CD4-positive, alpha-beta T cell treated with Interleukin-12 subunit alpha and Interleukin-12 subunit beta, for 1 hour (primary cell): ENCODE results near the gene ITGAX.
"Not testable (repeated sequence)": the region's sequence is repeated elsewhere in the genome, so short reads cannot be mapped to it uniquely, and the experiment has no call there.

ENCODE experiments used
- DNase-seq: peaks from one replicate; pipeline ENCODE4 v3.0.0-alpha.2; 2020

Gene ITGAX

DNA sequence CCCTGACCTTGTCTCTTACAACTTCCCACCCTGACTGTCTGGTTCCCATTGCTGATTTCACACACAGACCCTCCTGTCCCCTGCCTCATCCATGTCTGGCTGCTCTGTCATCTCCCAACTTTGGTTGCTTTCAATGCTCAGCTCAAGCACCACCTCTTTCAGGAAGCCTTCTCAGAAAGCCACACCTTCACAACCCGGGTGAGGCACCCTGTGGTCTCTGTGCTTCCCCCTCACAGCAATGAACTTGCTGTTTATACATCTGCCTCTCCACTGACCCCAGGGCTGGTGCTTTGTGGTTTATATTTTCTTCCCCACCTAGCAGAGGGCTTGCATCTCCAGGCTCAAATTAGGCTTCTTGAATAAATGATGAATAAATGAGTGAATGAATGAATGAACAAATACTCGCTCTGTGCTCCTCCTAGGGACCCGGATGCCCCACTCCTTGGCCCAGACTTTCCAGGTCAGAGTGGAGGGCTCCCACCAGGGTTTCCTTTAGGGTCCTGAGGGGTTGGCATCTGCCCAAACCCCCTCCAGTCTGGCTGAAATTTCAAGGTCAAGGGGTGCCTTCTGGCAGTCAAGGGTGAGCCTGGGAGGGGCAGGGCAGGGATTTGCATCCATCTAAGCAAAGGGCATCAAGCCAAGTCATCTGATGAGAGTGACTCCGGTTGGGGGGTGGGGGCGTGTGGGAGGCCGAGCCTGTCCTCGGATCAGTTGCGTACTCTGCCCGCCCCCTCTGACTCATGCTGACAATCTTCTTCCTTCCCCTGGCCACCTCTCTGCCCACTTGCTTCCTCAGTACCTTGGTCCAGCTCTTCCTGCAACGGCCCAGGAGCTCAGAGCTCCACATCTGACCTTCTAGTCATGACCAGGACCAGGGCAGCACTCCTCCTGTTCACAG lies at the start of gene ITGAX:
TSS of gene ITGAX (plus strand) at position 783 of the 898 bp plus-strand sequence. CDS start at position 862, 79 bp downstream.
- DNase-seq = peak; percentile 61

DNA sequence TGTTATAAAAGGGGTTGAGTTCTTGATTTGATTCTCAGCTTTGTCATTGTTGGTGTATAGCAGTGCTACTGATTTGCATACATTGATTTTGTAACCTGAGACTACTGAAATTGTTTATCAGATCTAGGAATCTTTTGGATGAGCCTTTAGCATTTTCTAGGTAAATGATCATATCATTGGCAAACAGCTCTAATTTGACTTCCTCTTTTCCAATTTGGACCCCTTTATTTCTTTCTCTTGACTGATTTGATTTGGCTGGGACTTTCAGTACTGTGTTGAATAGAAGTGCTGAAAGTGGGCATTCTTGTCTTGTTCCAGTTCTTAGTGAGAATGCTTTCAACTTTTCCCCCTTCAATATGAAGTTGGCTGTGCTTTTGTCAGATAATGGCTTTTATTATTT lies 49.8 kb upstream of the ITGAX start:
- no peak for DNase-seq

DNA sequence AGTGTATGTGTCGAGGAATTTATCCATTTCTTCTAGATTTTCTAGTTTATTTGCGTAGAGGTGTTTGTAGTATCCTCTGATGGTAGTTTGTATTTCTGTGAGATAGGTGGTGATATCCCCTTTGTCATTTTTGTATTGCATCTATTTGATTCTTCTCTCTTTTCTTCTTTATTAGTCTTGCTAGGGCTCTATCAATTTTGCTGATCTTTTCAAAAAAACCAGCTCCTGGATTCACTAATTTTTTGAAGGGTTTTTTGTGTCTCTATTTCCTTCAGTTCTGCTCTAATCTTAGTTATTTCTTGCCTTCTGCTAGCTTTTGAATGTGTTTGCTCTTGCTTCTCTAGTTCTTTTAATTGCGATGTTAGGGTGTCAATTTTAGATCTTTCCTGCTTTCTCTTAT lies 46.6 kb upstream of the ITGAX start:
- DNase-seq = not testable (repeated sequence)

DNA sequence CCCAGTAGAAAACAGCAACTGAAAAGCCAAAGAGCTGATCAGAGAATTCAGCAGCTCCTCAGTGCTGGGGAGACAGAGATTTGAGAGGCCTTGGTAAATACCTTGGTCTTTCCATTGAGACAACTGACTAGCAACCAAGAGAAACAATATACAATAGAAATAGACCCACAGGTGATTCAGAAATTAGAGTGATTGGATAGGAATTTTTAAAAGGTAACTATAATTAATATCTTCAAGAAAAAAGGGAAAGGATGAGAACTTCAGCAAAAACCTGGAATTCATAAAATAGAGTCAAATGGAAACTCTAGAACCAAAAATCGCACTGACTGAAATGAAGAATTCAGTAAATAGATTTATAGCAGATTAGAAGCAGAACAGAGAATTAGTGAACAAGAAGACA lies 32.5 kb upstream of the ITGAX start:
- DNase-seq = no peak

DNA sequence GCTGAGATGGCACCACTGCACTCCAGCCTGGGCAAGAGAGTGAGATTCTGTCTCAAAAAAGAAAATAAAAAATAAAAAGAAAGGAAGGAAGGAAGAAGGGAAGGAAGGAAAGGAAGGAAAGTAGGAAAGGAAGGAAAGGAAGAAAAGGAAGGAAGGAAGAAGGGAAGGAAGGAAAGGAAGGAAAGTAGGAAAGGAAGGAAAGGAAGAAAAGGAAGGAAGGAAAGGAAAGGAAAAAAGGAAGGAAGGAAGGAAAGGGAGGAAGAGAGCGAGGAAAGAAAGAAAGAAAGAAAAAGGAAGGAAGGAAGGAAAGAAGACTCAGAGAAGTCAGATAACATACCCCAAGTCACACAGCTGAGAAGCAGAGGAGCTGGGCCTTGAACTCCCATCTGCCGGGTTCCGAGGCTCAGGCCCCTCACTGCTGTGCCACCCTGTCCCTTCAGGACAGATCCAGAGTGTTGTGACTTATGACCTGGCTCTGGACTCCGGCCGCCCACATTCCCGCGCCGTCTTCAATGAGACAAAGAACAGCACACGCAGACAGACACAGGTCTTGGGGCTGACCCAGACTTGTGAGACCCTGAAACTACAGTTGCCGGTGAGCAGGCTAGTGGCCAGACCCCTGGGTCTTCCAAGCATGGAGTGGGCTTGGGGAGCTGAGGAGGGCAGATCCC lies 30.9 kb upstream of the ITGAX start:
- no peak for DNase-seq

DNA sequence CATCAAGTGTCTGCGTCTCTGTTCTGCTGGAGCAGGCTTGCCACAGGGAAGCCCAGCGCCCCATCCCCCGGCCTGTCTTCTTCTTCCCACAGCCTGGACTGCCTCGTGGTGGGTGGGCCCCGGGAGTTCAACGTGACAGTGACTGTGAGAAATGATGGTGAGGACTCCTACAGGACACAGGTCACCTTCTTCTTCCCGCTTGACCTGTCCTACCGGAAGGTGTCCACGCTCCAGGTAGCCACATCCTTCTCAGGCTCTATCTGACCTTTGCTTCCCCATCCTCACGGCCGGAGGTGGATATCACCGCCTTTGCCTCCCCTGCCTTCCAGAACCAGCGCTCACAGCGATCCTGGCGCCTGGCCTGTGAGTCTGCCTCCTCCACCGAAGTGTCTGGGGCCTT lies 29.8 kb upstream of the ITGAX start:
- no peak for DNase-seq

DNA sequence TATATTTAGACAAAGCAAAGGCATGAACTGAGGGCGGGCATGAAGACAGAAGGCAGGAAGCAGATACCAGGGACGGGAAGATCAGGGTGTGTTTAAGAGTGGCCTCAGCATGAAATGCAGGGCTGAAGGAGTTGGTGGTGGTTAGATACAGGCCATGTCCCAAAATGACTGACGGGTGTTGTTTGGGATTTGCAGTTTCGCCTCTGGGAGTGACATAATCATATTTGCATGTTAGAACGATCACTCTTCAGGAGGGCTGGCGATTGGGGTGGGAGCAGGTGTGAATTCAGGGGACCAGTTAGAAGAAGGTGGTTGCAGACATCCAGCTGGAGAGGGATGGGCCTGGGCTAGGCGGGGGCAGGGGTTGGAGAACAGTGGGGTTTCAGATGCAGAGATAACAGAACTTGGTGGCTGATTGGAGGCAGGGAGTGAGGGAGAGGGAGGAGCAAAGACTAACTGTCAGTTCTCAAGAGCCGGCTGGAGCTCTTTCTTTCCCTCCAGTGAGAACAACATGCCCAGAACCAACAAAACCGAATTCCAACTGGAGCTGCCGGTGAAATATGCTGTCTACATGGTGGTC lies 27.2 kb upstream of the ITGAX start:
- DNase-seq = no peak

DNA sequence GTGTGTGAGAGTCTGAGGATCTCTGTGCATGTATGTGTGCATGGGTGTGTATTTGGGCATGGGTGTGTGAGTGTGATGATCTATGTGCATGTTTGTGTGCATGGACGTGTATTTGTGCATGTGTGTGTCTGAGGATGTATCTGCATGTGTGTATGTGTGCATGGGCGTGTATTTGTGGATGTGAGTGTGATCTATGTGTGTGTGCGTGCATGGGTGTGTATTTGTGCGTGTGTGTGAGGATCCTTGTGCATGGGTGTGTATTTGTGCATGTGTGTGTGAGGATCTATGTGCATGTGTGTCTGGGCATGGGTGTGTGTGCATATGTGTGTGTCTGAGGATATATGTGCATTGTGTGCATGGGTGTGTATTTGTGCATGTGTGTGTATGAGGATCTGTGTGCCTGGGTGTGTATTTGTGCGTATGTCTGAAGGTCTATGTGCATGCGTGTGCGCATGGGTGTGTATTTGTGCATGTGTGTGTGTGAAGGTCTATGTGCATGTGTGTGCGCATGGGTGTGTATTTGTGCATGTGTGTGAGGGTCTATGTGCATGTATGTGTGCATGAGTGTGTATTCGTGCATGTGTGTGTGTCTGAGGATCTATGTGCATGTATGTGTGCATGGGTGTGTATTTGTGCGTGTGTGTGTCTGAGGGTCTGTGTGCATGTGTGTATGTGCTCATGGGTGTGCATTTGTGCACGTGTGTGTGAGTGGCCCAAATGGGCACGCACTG lies 26.5 kb upstream of the ITGAX start:
- DNase-seq = no peak

DNA sequence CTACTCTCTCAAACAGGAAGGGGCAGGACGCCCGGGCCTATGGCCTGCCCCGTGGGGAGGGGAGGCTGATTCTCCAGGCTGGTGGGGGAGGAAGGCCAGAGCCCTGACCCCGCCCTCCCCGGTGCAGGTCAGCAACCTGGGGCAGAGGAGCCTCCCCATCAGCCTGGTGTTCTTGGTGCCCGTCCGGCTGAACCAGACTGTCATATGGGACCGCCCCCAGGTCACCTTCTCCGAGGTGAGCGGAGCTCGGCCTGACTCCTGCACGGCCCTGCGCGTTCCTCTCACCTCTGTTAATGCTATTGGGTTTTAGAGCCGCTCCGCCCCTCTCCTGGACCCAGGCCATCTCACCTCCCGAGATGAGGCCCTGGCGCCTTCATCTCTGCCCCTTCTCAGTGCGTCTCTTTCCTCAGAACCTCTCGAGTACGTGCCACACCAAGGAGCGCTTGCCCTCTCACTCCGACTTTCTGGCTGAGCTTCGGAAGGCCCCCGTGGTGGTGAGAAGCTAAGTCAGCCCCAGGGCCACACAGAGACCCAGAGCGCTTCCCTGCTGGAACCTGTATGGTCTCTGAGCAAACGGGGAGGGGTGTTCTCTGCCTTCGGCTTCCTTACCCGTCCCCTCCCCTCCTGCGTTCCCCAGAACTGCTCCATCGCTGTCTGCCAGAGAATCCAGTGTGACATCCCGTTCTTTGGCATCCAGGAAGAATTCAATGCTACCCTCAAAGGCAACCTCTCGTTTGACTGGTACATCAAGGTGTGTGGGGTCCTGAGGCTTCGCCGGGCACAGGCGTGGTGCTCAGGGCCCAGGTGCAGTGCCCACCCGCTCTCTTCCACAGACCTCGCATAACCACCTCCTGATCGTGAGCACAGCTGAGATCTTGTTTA lies 25.1 kb upstream of the ITGAX start:
- no peak for DNase-seq

DNA sequence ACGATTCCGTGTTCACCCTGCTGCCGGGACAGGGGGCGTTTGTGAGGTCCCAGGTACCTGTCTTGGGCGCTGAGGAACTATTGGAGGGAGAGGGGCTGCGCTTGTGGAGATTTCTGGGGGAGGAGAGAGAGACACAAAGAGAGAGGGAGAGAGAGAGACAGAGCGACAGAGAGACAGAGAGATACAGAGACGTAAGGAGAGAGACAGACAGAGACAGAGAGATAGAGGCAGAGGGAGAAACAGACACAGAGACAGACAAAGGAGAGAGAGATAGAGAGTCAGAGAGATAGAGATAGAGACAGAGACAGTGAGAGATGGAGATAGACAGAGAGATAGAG lies 24.5 kb upstream of the ITGAX start:
- DNase-seq = no peak

DNA sequence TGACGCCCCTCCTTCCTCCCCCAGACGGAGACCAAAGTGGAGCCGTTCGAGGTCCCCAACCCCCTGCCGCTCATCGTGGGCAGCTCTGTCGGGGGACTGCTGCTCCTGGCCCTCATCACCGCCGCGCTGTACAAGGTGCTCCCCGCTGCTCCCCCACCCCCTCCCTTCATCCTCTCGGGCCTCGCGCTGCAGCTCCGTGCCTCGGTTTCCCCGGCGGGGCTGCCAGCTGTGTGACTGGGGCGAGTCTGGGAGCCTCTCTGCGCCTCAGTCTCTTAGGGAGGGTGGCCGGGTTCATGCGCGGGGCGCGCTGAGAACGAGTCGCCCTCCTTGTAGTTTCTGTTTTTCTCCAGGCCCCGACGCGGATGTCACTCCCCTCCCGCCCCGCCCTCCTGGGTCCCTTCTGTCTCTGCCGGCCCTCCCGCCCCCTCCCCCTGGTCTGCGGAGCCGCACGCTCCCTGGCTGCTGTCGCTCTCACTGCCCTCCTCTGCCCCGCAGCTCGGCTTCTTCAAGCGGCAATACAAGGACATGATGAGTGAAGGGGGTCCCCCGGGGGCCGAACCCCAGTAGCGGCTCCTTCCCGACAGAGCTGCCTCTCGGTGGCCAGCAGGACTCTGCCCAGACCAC lies 23.7 kb upstream of the ITGAX start:
- peak; percentile 19 for DNase-seq

DNA sequence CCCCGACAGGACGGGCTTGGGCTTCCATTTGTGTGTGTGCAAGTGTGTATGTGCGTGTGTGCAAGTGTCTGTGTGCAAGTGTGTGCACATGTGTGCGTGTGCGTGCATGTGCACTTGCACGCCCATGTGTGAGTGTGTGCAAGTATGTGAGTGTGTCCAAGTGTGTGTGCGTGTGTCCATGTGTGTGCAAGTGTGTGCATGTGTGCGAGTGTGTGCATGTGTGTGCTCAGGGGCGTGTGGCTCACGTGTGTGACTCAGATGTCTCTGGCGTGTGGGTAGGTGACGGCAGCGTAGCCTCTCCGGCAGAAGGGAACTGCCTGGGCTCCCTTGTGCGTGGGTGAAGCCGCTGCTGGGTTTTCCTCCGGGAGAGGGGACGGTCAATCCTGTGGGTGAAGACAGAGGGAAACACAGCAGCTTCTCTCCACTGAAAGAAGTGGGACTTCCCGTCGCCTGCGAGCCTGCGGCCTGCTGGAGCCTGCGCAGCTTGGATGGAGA lies 23.1 kb upstream of the ITGAX start:
- no peak for DNase-seq

DNA sequence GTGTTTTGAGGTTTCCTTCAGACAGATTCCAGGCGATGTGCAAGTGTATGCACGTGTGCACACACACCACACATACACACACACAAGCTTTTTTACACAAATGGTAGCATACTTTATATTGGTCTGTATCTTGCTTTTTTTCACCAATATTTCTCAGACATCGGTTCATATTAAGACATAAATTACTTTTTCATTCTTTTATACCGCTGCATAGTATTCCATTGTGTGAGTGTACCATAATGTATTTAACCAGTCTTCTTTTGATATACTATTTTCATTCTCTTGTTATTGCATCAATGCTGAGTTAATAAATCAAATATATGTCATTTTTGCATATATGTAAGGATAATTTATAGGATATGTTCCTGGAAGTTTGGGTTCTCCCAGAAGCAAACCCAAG lies 22.4 kb upstream of the ITGAX start:
- DNase-seq = no peak

DNA sequence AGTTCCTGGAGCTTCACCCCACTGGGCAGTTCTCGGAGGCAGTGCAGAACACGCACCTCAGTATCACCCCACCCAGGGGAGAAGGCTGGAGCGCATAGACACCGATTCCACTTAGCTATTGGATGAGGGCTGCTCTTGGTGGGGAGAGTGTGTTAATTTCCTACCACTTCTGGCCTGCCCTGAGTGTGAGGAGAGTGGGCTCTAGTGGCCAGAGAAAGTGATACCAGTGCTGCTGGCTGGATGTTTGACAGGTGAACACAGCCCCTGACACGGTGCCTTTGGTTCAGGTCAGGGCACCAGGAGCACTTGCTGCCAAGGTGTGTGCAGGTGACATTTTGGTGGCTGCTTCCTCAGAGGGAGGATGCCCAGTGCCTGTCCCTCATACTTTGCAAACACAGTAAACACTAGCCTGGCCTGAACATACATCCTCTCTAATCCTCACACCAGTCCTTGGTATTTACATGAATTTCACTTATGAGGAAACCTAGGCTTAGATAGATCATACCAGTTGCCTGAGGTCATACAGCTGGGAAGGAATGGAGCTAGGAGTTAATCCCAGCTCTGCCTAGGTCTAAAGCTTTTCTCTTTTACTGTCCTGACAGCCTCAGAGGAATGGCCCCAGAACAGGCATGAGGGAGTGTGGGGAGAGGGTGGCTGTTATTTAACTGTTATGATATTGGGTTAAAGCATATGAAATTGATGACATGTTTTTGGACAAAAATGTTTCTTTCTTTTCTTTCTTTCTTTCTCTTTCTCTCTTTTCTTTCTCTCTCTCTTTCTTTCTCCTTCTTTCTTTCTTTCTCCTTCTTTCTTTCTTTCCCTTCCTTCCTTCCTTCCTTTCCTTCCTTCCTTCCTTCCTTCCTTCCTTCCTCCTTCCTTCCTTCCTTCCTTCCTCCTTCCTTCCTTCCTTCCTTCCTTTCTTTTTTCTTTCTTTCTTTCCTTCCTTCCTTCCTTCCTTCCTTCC lies 21.0 kb upstream of the ITGAX start:
- DNase-seq = peak; percentile 47

DNA sequence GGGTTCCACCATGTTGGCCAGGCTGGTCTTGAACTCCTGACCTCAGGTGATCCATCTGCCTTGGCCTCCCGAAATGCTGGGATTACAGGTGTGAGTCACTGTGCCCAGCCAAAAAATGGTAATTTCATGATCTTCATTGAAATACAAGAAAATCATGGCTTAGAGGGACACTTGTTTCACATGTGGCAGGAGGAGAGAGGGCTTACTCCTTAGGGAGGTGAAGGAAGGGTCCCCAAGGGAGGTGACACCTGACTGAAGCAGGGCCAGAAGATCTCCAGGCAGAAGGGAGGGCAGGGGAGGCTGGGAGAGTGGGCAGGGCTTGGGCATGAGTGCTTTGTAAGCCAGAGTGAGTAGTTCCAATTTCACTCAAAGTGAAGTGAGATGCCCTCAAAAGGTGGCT lies 20.0 kb upstream of the ITGAX start:
- DNase-seq = no peak

DNA sequence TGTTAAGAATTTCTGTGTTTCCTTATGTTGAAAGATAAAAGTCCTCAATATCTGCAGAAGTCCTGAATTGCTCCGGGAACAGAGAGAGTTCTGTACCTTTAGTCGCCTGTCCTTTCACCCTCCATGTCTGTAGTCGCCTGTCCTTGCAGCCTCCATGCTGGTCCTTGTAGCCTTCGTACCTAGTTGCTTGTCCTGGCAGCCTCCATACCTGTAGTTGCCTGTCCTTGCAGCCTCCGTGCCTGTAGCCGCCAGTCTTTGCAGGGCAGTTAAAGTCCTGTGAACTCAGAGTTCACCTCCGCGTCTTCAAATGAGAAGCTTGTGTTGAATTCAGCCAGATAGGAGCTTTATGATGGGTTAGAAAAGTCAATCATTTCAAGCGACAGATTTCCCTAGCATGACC lies 19.5 kb upstream of the ITGAX start:
- DNase-seq = no peak

DNA sequence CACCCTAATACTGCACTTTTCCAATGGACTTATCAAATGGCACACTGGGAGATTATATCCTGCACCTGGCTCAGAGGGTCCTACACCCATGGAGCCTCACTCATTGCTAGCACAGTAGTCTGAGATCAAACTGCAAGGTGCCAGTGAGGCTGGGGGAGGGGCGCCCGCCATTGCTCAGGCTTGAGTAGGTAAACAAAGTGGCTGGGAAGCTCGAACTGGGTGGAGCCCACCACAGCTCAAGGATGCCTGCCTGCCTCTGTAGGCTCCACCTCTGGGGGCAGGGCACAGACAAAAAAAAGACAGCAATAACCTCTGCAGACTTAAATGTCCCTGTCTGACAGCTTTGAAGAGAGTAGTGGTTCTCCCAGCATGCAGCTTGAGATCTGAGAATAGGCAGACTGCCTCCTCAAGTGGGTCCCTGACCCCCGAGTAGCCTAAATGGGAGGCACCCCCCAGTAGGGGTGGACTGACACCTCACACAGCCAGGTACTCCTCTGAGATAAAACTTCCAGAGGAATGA lies 16.8 kb upstream of the ITGAX start:
- not testable (repeated sequence) for DNase-seq

DNA sequence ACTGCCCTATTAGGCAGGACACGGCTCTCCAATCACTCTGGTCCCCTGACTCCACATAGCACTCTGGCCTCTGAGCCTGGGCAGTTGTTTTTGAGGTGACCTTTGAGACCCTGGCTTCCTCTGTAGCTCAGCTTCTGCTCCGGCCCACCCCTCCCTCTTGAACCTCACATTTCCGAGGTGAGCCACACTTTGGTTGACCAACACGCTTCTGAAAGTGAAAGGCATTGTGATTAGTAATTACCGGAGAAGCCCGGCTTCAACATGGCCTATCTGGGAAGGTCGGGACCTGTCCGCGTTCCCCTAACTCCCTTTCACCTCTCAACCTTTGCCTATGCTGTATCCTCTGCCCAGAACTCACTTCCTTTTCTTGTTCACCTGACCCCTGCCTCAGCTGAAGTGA lies 10.3 kb upstream of the ITGAX start:
- no peak for DNase-seq

DNA sequence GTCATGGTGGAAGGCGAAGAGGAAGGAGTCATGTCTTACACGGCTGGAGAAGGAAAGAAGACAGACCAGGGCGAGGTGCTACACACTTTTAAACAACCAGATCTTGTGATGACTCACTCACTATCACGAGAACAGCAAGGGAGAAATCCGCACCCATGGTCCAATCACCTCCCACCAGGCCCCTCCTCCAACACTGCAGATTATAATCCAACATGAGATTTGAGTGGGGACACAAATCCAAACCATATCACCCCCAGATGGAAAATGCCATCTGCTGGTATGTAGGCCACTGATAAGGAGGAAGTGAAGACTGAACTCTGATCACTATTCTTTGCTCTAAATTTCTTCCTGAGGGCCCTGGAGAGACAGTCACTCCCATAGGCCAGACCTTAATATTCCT lies 7.5 kb upstream of the ITGAX start:
- DNase-seq = no peak

DNA sequence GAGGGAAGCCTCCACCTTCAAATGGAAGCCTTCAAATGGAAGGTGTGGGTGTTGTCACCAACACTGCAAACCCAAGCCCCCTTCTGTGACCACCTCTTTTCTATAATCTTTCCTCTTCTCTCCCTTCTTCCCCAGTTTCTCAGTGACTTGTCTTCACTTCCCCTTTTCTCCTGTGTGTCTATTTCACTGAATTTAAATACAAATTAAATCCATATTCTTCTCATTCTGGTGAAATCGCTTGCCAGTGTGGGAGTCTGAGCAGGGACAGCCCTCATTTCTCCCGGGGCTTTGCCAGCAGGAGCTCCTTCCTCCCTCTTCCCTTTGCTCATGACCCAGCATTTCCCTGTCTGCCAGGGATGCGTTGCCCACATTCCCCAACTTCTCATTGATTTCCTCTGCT lies 6.4 kb upstream of the ITGAX start:
- no peak for DNase-seq
